HFFc6 (cell line): ENCODE data around the gene RANBP1. TPM values are rescaled to one million over a fixed set of nuclear protein-coding genes. Genes with fewer than 3 reads are reported as not detected.

Experiments used
- DNase-seq: peaks from one replicate; pipeline ENCODE4 v3.0.0-alpha.2; 2018
- H3K27ac Mint-ChIP-seq: 2 replicates; pipeline ENCODE4 v1.8.0; 2020; ENCODE audit warnings: mild to moderate bottlenecking, mixed read lengths
- H3K27me3 Mint-ChIP-seq: 2 replicates; pipeline ENCODE4 v1.8.0; 2021; ENCODE audit warnings: mild to moderate bottlenecking, moderate library complexity, mixed read lengths; ENCODE audit not compliant: insufficient read depth
- H3K36me3 Mint-ChIP-seq: 2 replicates; pipeline ENCODE4 v1.8.0; 2021; ENCODE audit warnings: low read depth, mixed read lengths
- H3K4me1 Mint-ChIP-seq: 2 replicates; pipeline ENCODE4 v1.8.0; 2020; ENCODE audit warnings: low read depth, mixed read lengths
- H3K4me3 Mint-ChIP-seq: 2 replicates; pipeline ENCODE4 v1.8.0; 2020; ENCODE audit warnings: mild to moderate bottlenecking, moderate library complexity, mixed read lengths
- H3K9me3 Mint-ChIP-seq: 2 replicates; pipeline ENCODE4 v1.8.0; 2020; ENCODE audit warnings: mild to moderate bottlenecking, mixed read lengths
- CTCF ChIP-seq: fragments of 200-600 bp; sonication (generic); IDR thresholded peaks from 2 replicates; pipeline ENCODE4 v1.5.0; 2021; ENCODE audit warnings: antibody characterized with exemption, mild to moderate bottlenecking
- total RNA-seq, 6 experiments: library from RNA; stranded (reverse); fragmentation: NEBNext Ultra II Directional; extraction: Animal tissue kit (Norgen Biotek cat#: 25700); gene quantifications; 2 replicates in 1 of 6; 3 replicates in 5 of 6; pipeline ENCODE4 v1.2.3, GENCODE V29; 2021

Gene RANBP1
- total RNA-seq, 6 experiments from 2014 or later = 177 to 231 (median 226) TPM

GRCh38 chr22:20128902-20129746 lies 13.2 kb downstream of the RANBP1 start:
- DNase-seq = peak; percentile 33
- no peaks in the 10 kb centered on the region for H3K9me3 Mint-ChIP-seq
- H3K36me3 Mint-ChIP-seq = peaks cover 5% of the 10 kb centered on the region; the same call in 1 of the 2 replicates
- H3K27ac Mint-ChIP-seq = 0 out of 2 replicates have a peak overlapping the region, but pooled peaks have one; percentile 46
- TF ChIP-seq CTCF = peak; percentile 73
- H3K4me1 Mint-ChIP-seq = peaks cover 19% of the 10 kb centered on the region
- H3K27me3 Mint-ChIP-seq = peaks cover 2% of the 10 kb centered on the region
- H3K4me3 Mint-ChIP-seq = no peak overlapping the region

GRCh38 chr22:20129747-20130014 lies 13.8 kb downstream of the RANBP1 start:
- Mint-ChIP-seq H3K4me1 (peaks cover 19% of the 10 kb centered on the region), H3K4me3 (no peak overlapping the region), H3K9me3 (no peaks in the 10 kb centered on the region), H3K36me3 (peaks cover 5% of the 10 kb centered on the region; the same call in 1 of the 2 replicates), H3K27ac (0 out of 2 replicates have a peak overlapping the region, but pooled peaks have one; percentile 9), H3K27me3 (peaks cover 2% of the 10 kb centered on the region)
- no peak for DNase-seq
- no peak for TF ChIP-seq CTCF

- H3K4me3 Mint-ChIP-seq = no peak overlapping the region; the same call in 1 of the 2 replicates
- peaks cover 19% of the 10 kb centered on the region for H3K4me1 Mint-ChIP-seq
- peaks cover 5% of the 10 kb centered on the region; the same call in 1 of the 2 replicates for H3K36me3 Mint-ChIP-seq
- H3K27me3 Mint-ChIP-seq = peaks cover 2% of the 10 kb centered on the region
- no peaks in the 10 kb centered on the region for H3K9me3 Mint-ChIP-seq
- peak; percentile 23; the same call in 1 of the 2 replicates for TF ChIP-seq CTCF
- DNase-seq = no peak
- no peak overlapping the region for H3K27ac Mint-ChIP-seq
Observed at GRCh38 chr22:20130319-20130718, 14.4 kb downstream of the RANBP1 start.

- H3K27ac Mint-ChIP-seq = no peak overlapping the region; the same call in 1 of the 2 replicates
- peaks cover 2% of the 10 kb centered on the region for H3K27me3 Mint-ChIP-seq
- TF ChIP-seq CTCF = no peak
- H3K4me3 Mint-ChIP-seq = peak overlapping the region; percentile 55; the same call in 1 of the 2 replicates
- peaks cover 5% of the 10 kb centered on the region; the same call in 1 of the 2 replicates for H3K36me3 Mint-ChIP-seq
- H3K4me1 Mint-ChIP-seq = peaks cover 19% of the 10 kb centered on the region
- no peaks in the 10 kb centered on the region for H3K9me3 Mint-ChIP-seq
- DNase-seq = peak; percentile 42
Observed at GRCh38 chr22:20130731-20131596, 15.1 kb downstream of the RANBP1 start.

GRCh38 chr22:20131597-20131858 lies 15.6 kb downstream of the RANBP1 start, which contains the start of gene ZDHHC8:
Gene ZDHHC8, plus strand, starts transcription at chr22:20131804. Its CDS starts 144 bp downstream, at chr22:20131948.
- Mint-ChIP-seq H3K27me3 (peaks cover 2% of the 10 kb centered on the region), H3K27ac (peak within 1 kb of the TSS; percentile 56), H3K4me3 (peak within 1 kb of the TSS; percentile 84), H3K4me1 (peaks cover 19% of the 10 kb centered on the region), H3K36me3 (peaks cover 5% of the 10 kb centered on the region; the same call in 1 of the 2 replicates), H3K9me3 (no peaks in the 10 kb centered on the region)
- no peak for TF ChIP-seq CTCF
- no peak for DNase-seq
